GM08714 (cell line): ENCODE results near the gene TLL2.

Source experiments
- H3K4me3 ChIP-seq: fragments of 200-500 bp; sonication (Bioruptor generic); 2 replicates; pipeline ENCODE4 v1.5.1; 2014; ENCODE audit warnings: mild to moderate bottlenecking, low read length, inconsistent platforms
- ZNF274 ChIP-seq: IDR thresholded peaks from 2 replicates; pipeline ENCODE4 v1.6.1; 2012; ENCODE audit warnings: mild to moderate bottlenecking, low read depth, low read length

TLL2 gene

DNA sequence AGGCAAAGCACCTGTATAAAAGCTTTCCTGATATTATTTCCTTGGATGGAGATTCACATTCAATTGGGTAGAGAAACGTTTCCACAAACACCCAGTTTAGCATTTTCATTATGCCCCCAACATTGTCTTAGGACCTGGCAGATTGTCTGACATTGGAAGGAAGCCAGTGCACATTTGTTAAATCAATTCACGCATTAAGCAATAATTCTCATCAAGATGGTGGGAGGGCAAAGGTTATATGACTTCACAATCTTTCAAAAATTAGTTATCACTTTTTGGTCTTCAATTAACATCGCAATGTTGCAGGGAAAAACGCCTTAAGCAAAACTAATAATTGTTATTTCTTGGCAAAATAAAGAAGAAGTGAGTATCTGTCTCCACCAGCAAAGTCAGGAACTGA lies 171.3 kb downstream of the TLL2 start:
- H3K4me3 ChIP-seq: no peak overlapping the region
- no peak for TF ChIP-seq ZNF274

- TF ChIP-seq ZNF274: no peak
- no peak overlapping the region for H3K4me3 ChIP-seq
Observed at GRCh38 chr10:96341219-96342182, 172.2 kb downstream of the TLL2 start.

- TF ChIP-seq ZNF274: no peak
- H3K4me3 ChIP-seq: no peak overlapping the region
Observed at GRCh38 chr10:96339956-96340904, 173.5 kb downstream of the TLL2 start.

- TF ChIP-seq ZNF274: no peak
- H3K4me3 ChIP-seq: no peak overlapping the region
Observed at GRCh38 chr10:96339383-96339782, 174.3 kb downstream of the TLL2 start.

DNA sequence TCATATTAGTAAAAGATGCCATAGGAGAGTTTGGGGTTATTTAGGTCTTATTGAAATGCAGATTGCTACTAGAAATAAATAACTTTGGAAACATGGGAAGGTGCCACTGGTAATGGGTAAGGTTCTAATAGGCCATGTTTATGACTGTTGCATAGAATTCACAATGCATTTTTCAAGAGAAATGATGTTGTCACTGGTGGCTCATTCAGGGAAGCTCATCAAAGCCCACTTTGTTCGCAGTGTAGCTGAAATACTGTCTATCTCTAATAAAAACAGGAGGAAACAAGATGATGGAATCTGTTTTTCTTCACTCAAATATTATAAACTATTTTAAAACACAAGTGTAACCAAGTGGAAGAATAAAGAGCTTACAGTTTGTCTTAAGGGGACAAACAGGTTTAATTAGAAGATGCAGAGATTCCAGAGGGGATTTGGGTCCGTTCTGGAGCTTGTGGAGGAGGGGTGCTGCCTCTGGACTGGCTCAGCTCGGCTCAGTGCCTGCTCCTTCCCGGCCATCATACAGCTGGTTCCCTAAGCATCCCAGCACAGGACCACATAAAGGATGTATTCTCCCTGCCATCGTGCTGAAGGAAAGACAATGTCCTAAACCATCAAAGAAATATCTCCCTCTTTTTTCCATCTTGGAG lies 175.3 kb downstream of the TLL2 start:
- no peak overlapping the region for H3K4me3 ChIP-seq
- TF ChIP-seq ZNF274: no peak

DNA sequence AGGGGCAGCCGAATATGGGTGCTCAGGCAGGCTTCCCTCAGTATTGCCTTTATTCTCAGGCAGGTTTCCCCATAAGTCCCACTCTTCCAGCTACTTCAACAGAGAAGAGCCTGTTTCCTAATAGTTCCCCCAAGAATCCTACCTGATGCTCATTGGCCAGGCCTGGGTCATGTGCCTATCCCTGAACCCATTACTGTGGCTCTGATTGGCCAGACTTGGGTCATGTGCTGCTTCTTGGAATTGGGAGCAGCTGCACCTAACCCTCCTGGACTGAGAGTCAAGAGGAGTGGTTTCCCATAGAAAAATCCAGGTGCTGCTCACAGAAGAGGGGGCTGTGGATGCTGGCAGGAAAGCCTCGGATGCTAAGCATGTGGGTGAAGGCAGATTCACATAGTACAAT lies 176.6 kb downstream of the TLL2 start:
- no peak overlapping the region for H3K4me3 ChIP-seq
- no peak for TF ChIP-seq ZNF274

GRCh38 chr10:96334616-96335526 lies 178.9 kb downstream of the TLL2 start:
- no peak for TF ChIP-seq ZNF274
- H3K4me3 ChIP-seq: no peak overlapping the region

DNA sequence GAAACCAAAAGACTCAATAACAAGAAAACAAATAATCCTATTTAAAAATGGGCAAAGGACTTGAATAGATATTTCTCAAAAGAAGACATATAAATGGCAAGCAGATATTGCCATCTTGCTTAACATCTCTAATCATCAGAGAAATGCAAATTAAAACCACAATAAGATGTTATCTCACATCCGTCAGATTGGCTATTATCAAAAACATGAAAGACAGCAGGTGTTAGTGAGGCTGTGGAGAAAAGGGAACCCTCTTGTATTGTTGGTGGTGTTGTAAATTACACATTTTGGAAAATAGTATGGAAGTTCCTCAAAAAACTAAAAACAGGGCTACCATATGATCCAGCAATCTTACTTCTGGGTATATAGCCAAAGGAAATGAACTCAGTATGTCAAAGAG lies 180.6 kb downstream of the TLL2 start:
- H3K4me3 ChIP-seq: no peak overlapping the region
- TF ChIP-seq ZNF274: no peak

DNA sequence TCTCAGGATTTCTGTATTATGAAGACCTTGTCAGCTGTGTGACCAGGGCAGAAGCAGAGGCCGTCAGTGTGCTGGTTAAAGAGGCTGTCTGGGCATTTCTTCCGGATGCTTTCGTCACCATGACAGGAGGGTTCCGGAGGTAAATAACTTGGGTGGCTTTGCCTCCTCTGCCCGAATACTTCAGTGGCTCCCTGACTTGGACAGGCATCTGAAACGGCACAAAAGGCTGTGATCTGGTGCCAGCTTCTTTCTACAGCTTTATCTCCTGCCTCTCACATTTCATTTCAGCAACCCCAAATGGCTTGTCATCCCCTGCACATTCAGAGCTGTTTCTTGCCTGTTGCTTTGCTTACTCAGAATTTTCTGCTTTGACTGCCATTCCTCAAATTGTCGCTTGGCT lies 186.3 kb downstream of the TLL2 start:
- H3K4me3 ChIP-seq: no peak overlapping the region
- TF ChIP-seq ZNF274: no peak

GRCh38 chr10:96325719-96326373 lies 187.9 kb downstream of the TLL2 start:
- no peak overlapping the region for H3K4me3 ChIP-seq
- TF ChIP-seq ZNF274: no peak

GRCh38 chr10:96324447-96324846 lies 189.3 kb downstream of the TLL2 start:
- H3K4me3 ChIP-seq: no peak overlapping the region
- no peak for TF ChIP-seq ZNF274

DNA sequence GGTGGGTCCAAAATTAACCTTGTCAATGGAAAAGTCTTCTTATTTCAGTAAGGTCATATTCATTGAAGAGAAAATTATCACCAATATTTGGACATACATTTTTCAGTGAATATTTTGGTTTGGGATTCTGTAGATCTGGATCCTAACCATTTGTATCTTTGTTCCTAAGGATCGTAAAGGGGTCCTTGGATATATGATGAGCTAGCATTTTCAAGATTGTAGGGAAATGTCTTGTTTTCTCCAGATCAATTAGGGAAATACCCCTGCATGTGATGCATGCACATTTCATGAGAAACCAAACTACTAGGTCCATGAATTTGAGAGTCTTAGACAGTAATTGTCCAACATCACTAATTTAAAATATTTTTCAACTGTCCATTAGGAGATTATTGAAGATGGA lies 191.5 kb downstream of the TLL2 start:
- TF ChIP-seq ZNF274: no peak
- no peak overlapping the region for H3K4me3 ChIP-seq

GRCh38 chr10:96321822-96322221 lies 191.9 kb downstream of the TLL2 start:
- TF ChIP-seq ZNF274: no peak
- H3K4me3 ChIP-seq: no peak overlapping the region
